GM12874 (cell line): ENCODE results near the gene ZNF18.

Source experiments
- TF ChIP-seq, protein P1 (sequence below): IDR thresholded peaks from 2 replicates; pipeline ENCODE4 v1.5.1; 2011; ENCODE audit warnings: low read depth, mild to moderate bottlenecking, control low read depth, low read length, moderate library complexity; ENCODE audit not compliant: insufficient read depth

The ZNF18 gene

DNA sequence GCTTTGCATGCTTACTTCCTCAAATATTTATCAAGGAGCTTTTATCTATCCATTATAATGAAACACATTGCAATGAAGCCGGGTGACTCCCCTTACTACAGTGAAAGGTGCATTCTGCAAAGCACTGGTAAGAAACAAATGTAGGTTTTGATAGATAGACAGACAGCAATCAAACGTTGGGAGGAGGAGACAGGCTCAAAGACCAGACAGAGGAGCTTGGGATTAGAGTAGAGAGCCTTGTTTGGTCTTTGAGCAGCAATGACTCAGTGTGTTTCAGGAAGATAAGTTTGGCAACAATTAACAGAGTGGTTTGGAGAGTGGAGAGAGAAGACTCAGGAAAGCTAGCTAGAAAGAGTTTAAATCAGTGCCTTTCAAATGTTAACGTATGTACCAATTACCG, 68.8 kb downstream of the ZNF18 start:
- TF ChIP-seq, protein P1, sequence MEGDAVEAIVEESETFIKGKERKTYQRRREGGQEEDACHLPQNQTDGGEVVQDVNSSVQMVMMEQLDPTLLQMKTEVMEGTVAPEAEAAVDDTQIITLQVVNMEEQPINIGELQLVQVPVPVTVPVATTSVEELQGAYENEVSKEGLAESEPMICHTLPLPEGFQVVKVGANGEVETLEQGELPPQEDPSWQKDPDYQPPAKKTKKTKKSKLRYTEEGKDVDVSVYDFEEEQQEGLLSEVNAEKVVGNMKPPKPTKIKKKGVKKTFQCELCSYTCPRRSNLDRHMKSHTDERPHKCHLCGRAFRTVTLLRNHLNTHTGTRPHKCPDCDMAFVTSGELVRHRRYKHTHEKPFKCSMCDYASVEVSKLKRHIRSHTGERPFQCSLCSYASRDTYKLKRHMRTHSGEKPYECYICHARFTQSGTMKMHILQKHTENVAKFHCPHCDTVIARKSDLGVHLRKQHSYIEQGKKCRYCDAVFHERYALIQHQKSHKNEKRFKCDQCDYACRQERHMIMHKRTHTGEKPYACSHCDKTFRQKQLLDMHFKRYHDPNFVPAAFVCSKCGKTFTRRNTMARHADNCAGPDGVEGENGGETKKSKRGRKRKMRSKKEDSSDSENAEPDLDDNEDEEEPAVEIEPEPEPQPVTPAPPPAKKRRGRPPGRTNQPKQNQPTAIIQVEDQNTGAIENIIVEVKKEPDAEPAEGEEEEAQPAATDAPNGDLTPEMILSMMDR = no peak
